HG03520 (cell line): ENCODE results near the gene PCDH19.
"Not testable (repeated sequence)": the region's sequence is repeated elsewhere in the genome, so short reads cannot be mapped to it uniquely, and the experiment has no call there.

Source experiments
- ATAC-seq: cut with Tn5 transposase; IDR thresholded peaks from one replicate; pipeline ENCODE4 v1.9.1; 2021; ENCODE audit warnings: mild to moderate bottlenecking, moderate library complexity; ENCODE audit not compliant: unreplicated experiment

PCDH19 gene

GRCh38 chrX:100409610-100410590, at the start of gene PCDH19:
TSS of gene PCDH19 (minus strand) at chrX:100410273. CDS start at chrX:100408597, 1,676 bp downstream.
- no peak for ATAC-seq

- ATAC-seq: no peak
Observed at GRCh38 chrX:100449696-100450608, 39.9 kb upstream of the PCDH19 start.

GRCh38 chrX:100447655-100448397, 37.8 kb upstream of the PCDH19 start:
- peak; percentile 76 for ATAC-seq

GRCh38 chrX:100445593-100445992, 35.5 kb upstream of the PCDH19 start:
- no peak for ATAC-seq

- ATAC-seq: not testable (repeated sequence)
Observed at GRCh38 chrX:100441321-100441720, 31.2 kb upstream of the PCDH19 start.

- ATAC-seq: no peak
Observed at GRCh38 chrX:100440006-100440405, 29.9 kb upstream of the PCDH19 start.

- no peak for ATAC-seq
Observed at GRCh38 chrX:100435726-100436125, 25.7 kb upstream of the PCDH19 start.

GRCh38 chrX:100424012-100424411, 13.9 kb upstream of the PCDH19 start:
- ATAC-seq: no peak

- no peak for ATAC-seq
Observed at GRCh38 chrX:100418556-100418955, 8.5 kb upstream of the PCDH19 start.

GRCh38 chrX:100417681-100418080, 7.6 kb upstream of the PCDH19 start:
- no peak for ATAC-seq

- peak; percentile 74 for ATAC-seq
Observed at GRCh38 chrX:100413229-100413628, 3.2 kb upstream of the PCDH19 start.

GRCh38 chrX:100411802-100412715, 2.0 kb upstream of the PCDH19 start:
- ATAC-seq: no peak

- no peak for ATAC-seq
Observed at GRCh38 chrX:100410901-100411801, 1.1 kb upstream of the PCDH19 start.

- no peak for ATAC-seq
Observed at GRCh38 chrX:100408713-100409609, 1.1 kb downstream of the PCDH19 start.

GRCh38 chrX:100407784-100408712, 2.0 kb downstream of the PCDH19 start:
- ATAC-seq: no peak

- no peak for ATAC-seq
Observed at GRCh38 chrX:100407147-100407783, 2.8 kb downstream of the PCDH19 start.
